D721Med (cell line): ENCODE data around the gene ZNF133.

Experiments used
- DNase-seq: peaks from one replicate; pipeline ENCODE4 v3.0.0; 2011; ENCODE audit warnings: low spot score; ENCODE audit not compliant: insufficient read length
- FAIRE-seq: peaks from 2 replicates; lab custom pipeline; 2011; peaks lifted over from hg19 to GRCh38; lab: Jason Lieb, UNC
- CTCF ChIP-seq: IDR thresholded peaks from 2 replicates; pipeline ENCODE4 v1.5.1; 2012; ENCODE audit warnings: mild to moderate bottlenecking, control low read depth; ENCODE audit not compliant: insufficient read depth; ENCODE audit errors: missing control alignments

The ZNF133 gene

DNA sequence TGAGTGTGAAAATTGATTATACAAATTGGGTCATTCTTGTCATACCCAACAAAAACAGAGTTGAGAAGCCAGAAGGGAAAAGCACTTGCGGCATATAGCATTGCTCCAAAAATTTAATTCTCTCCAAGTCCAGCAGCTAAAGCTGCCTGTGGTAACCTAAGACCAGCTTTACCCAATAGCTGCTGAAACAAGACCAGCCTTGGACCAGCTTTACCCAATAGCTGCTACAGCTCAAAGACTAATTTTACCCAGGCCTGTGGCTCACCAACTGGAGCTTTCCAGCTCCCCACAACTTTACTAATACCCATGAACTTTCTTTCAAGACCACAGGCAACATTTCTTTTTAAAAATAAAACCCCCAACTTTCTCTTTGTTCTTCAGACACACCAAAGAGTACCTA lies 32.8 kb upstream of the ZNF133 start:
- FAIRE-seq: no peak
- no peak for TF ChIP-seq CTCF
- DNase-seq: no peak

GRCh38 chr20:18256440-18257090 lies 31.8 kb upstream of the ZNF133 start:
- no peak for TF ChIP-seq CTCF
- DNase-seq (no peak), FAIRE-seq (no peak)

DNA sequence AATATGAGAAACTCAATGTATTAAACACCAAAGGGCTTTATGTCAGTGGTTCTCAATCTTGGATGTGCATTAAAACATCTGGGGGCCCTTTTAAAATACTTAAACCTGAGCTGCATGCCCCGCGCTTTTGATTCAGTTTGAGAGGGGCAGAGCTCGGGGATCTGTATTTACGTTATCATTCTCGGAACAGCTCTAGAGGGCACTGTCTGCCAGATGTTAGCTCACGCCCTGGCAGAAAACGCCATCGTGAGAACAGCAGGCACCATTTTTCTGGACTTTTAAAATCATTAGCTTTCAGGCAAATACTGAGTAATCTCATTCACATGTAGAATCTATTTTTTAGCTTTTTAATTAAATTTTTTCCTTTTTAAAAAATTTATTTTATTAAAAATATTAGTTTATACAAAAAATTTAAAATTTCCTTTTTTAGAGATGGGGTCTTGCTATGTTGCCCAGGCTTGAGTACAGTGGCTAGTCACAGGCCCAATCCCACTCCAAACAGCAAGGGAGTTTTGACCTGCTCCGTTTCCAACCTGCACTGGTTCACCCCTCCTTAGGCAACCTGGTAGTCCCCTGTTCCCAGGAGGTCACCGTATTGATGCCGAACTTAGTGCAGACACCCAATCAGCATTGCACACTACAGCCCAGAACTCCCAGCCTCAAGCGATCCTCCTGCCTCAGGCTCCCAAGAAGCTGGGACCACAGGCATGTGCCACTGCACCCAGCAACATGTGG lies 30.0 kb upstream of the ZNF133 start:
- FAIRE-seq: no peak
- no peak for DNase-seq
- TF ChIP-seq CTCF: no peak

GRCh38 chr20:18259730-18260129 lies 28.6 kb upstream of the ZNF133 start:
- TF ChIP-seq CTCF: no peak
- DNase-seq (no peak), FAIRE-seq (no peak)

- TF ChIP-seq CTCF: no peak
- DNase-seq (no peak), FAIRE-seq (no peak)
Measured at GRCh38 chr20:18263723-18264122, 24.6 kb upstream of the ZNF133 start.

DNA sequence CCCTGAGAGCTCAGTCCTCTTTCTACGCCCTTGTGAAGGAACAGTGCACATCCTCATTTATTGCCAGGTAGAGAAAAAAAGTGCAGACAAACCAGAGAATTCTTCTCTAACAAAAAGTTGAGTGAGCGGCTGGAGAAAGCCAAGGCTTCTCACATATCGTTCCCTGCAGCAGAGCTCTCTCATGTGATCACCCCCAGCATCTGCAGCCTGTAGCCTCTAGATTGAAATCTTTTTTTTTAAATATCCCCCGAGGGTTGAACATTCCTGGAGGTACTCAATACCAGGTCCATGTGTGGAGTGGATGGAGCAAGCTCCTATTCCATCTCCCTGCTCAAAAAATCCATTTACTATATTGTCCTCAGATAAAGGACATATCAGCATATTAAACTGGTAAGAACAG lies 22.9 kb upstream of the ZNF133 start:
- DNase-seq (no peak), FAIRE-seq (no peak)
- TF ChIP-seq CTCF: no peak

- no peak for FAIRE-seq
- no peak for DNase-seq
- TF ChIP-seq CTCF: no peak
Measured at GRCh38 chr20:18266282-18266681, 22.0 kb upstream of the ZNF133 start.
